ENCODE data around the gene OTOF. TPM values are rescaled to one million over a fixed set of nuclear protein-coding genes. Genes with fewer than 3 reads are reported as not detected.
A peak's percentile ranks its signal among the peaks of the same experiment; 100 is the strongest.

The OTOF gene
- polyA plus RNA-seq, 1 donor = 5.4 TPM

- Histone ChIP-seq H3K4me1 (ENCODE audit: control insufficient read depth, insufficient read depth, low read length) (peaks cover 6% of the 10 kb centered on the region), H3K27me3 (ENCODE audit: control insufficient read depth, insufficient read depth, low read length) (no peaks in the 10 kb centered on the region), H3K36me3 (ENCODE audit: control insufficient read depth, insufficient read depth, low read length) (no peaks in the 10 kb centered on the region), H3K9me3 (ENCODE audit: control insufficient read depth, low read depth, low read length) (no peaks in the 10 kb centered on the region), H3K27ac (ENCODE audit: low read length) (no peak overlapping the region), H3K4me3 (ENCODE audit: low read length) (no peak overlapping the region)
- DNase-seq = no peak
- WGBS (ENCODE audit: insufficient coverage, low lambda C conversion rate) = no CpG with 5 or more reads among the region's 20 CpGs
These were observed 10.7 kb upstream of the OTOF start for GRCh38 chr2:26488463-26489212.

- H3K4me1 ChIP-seq (ENCODE audit: control insufficient read depth, insufficient read depth, low read length) = peaks cover 12% of the 10 kb centered on the region
- H3K4me3 ChIP-seq (ENCODE audit: low read length) = no peak overlapping the region
- H3K9me3 ChIP-seq (ENCODE audit: control insufficient read depth, low read depth, low read length) = no peaks in the 10 kb centered on the region
- no peak for DNase-seq
- H3K27ac ChIP-seq (ENCODE audit: low read length) = no peak overlapping the region
- no peaks in the 10 kb centered on the region for H3K27me3 ChIP-seq (ENCODE audit: control insufficient read depth, insufficient read depth, low read length)
- no CpG with 5 or more reads among the region's 5 CpGs for WGBS (ENCODE audit: insufficient coverage, low lambda C conversion rate)
- no peaks in the 10 kb centered on the region for H3K36me3 ChIP-seq (ENCODE audit: control insufficient read depth, insufficient read depth, low read length)
These were observed 9.3 kb upstream of the OTOF start for GRCh38 chr2:26487192-26487591.

- no peak for DNase-seq
- Histone ChIP-seq H3K4me1 (ENCODE audit: control insufficient read depth, insufficient read depth, low read length) (peaks cover 16% of the 10 kb centered on the region), H3K9me3 (ENCODE audit: control insufficient read depth, low read depth, low read length) (no peaks in the 10 kb centered on the region), H3K27ac (ENCODE audit: low read length) (no peak overlapping the region), H3K27me3 (ENCODE audit: control insufficient read depth, insufficient read depth, low read length) (no peaks in the 10 kb centered on the region), H3K4me3 (ENCODE audit: low read length) (no peak overlapping the region), H3K36me3 (ENCODE audit: control insufficient read depth, insufficient read depth, low read length) (no peaks in the 10 kb centered on the region)
- no CpG with 5 or more reads among the region's 3 CpGs for WGBS (ENCODE audit: insufficient coverage, low lambda C conversion rate)
These were observed 8.9 kb upstream of the OTOF start for GRCh38 chr2:26486789-26487188.

GRCh38 chr2:26485725-26486418 lies 7.9 kb upstream of the OTOF start:
- H3K4me1 ChIP-seq (ENCODE audit: control insufficient read depth, insufficient read depth, low read length) = peaks cover 25% of the 10 kb centered on the region
- H3K4me3 ChIP-seq (ENCODE audit: low read length) = no peak overlapping the region
- no peaks in the 10 kb centered on the region for H3K36me3 ChIP-seq (ENCODE audit: control insufficient read depth, insufficient read depth, low read length)
- H3K27me3 ChIP-seq (ENCODE audit: control insufficient read depth, insufficient read depth, low read length) = no peaks in the 10 kb centered on the region
- WGBS (ENCODE audit: insufficient coverage, low lambda C conversion rate) = 100% methylated on average over 3 of the region's 8 CpGs
- no peaks in the 10 kb centered on the region for H3K9me3 ChIP-seq (ENCODE audit: control insufficient read depth, low read depth, low read length)
- H3K27ac ChIP-seq (ENCODE audit: low read length) = no peak overlapping the region
- DNase-seq = no peak

GRCh38 chr2:26485099-26485498 lies 7.2 kb upstream of the OTOF start:
- no peaks in the 10 kb centered on the region for H3K27me3 ChIP-seq (ENCODE audit: control insufficient read depth, insufficient read depth, low read length)
- no peak for DNase-seq
- H3K9me3 ChIP-seq (ENCODE audit: control insufficient read depth, low read depth, low read length) = peaks cover 2% of the 10 kb centered on the region
- H3K27ac ChIP-seq (ENCODE audit: low read length) = no peak overlapping the region
- H3K4me1 ChIP-seq (ENCODE audit: control insufficient read depth, insufficient read depth, low read length) = peaks cover 33% of the 10 kb centered on the region
- H3K36me3 ChIP-seq (ENCODE audit: control insufficient read depth, insufficient read depth, low read length) = no peaks in the 10 kb centered on the region
- no peak overlapping the region for H3K4me3 ChIP-seq (ENCODE audit: low read length)
- 100% methylated on average over 1 of the region's 2 CpGs for WGBS (ENCODE audit: insufficient coverage, low lambda C conversion rate)

GRCh38 chr2:26484579-26484978 lies 6.7 kb upstream of the OTOF start:
- DNase-seq = no peak
- no peak overlapping the region for H3K4me3 ChIP-seq (ENCODE audit: low read length)
- no CpG with 5 or more reads among the region's 4 CpGs for WGBS (ENCODE audit: insufficient coverage, low lambda C conversion rate)
- H3K27me3 ChIP-seq (ENCODE audit: control insufficient read depth, insufficient read depth, low read length) = no peaks in the 10 kb centered on the region
- peaks cover 38% of the 10 kb centered on the region for H3K4me1 ChIP-seq (ENCODE audit: control insufficient read depth, insufficient read depth, low read length)
- no peaks in the 10 kb centered on the region for H3K36me3 ChIP-seq (ENCODE audit: control insufficient read depth, insufficient read depth, low read length)
- peaks cover 2% of the 10 kb centered on the region for H3K9me3 ChIP-seq (ENCODE audit: control insufficient read depth, low read depth, low read length)
- H3K27ac ChIP-seq (ENCODE audit: low read length) = no peak overlapping the region

- Histone ChIP-seq H3K4me3 (ENCODE audit: low read length) (no peak overlapping the region), H3K27me3 (ENCODE audit: control insufficient read depth, insufficient read depth, low read length) (no peaks in the 10 kb centered on the region), H3K27ac (ENCODE audit: low read length) (no peak overlapping the region), H3K4me1 (ENCODE audit: control insufficient read depth, insufficient read depth, low read length) (peaks cover 43% of the 10 kb centered on the region), H3K36me3 (ENCODE audit: control insufficient read depth, insufficient read depth, low read length) (no peaks in the 10 kb centered on the region), H3K9me3 (ENCODE audit: control insufficient read depth, low read depth, low read length) (peaks cover 2% of the 10 kb centered on the region)
- WGBS (ENCODE audit: insufficient coverage, low lambda C conversion rate) = no CpG with 5 or more reads among the region's 13 CpGs
- DNase-seq = peak; percentile 48 to 70
These were observed 6.1 kb upstream of the OTOF start for GRCh38 chr2:26483957-26484565.

- DNase-seq = no peak
- no CpG with 5 or more reads among the region's 11 CpGs for whole genome bisulfite sequencing (ENCODE audit: insufficient coverage, low lambda C conversion rate)
- H3K4me1 ChIP-seq (ENCODE audit: control insufficient read depth, insufficient read depth, low read length) = peaks cover 43% of the 10 kb centered on the region
- peaks cover 2% of the 10 kb centered on the region for H3K9me3 ChIP-seq (ENCODE audit: control insufficient read depth, low read depth, low read length)
- H3K36me3 ChIP-seq (ENCODE audit: control insufficient read depth, insufficient read depth, low read length) = no peaks in the 10 kb centered on the region
- H3K27me3 ChIP-seq (ENCODE audit: control insufficient read depth, insufficient read depth, low read length) = no peaks in the 10 kb centered on the region
- no peak overlapping the region for H3K4me3 ChIP-seq (ENCODE audit: low read length)
- no peak overlapping the region for H3K27ac ChIP-seq (ENCODE audit: low read length)
These were observed 5.6 kb upstream of the OTOF start for GRCh38 chr2:26483516-26483915.

GRCh38 chr2:26483027-26483326 lies 5.1 kb upstream of the OTOF start:
- Histone ChIP-seq H3K36me3 (ENCODE audit: control insufficient read depth, insufficient read depth, low read length) (no peaks in the 10 kb centered on the region), H3K4me1 (ENCODE audit: control insufficient read depth, insufficient read depth, low read length) (peaks cover 43% of the 10 kb centered on the region), H3K4me3 (ENCODE audit: low read length) (no peak overlapping the region), H3K27ac (ENCODE audit: low read length) (no peak overlapping the region), H3K27me3 (ENCODE audit: control insufficient read depth, insufficient read depth, low read length) (no peaks in the 10 kb centered on the region), H3K9me3 (ENCODE audit: control insufficient read depth, low read depth, low read length) (peaks cover 2% of the 10 kb centered on the region)
- WGBS (ENCODE audit: insufficient coverage, low lambda C conversion rate) = no CpG with 5 or more reads among the region's 11 CpGs
- DNase-seq = no peak

- H3K4me3 ChIP-seq (ENCODE audit: low read length) = no peak overlapping the region
- H3K9me3 ChIP-seq (ENCODE audit: control insufficient read depth, low read depth, low read length) = peaks cover 2% of the 10 kb centered on the region
- no peaks in the 10 kb centered on the region for H3K27me3 ChIP-seq (ENCODE audit: control insufficient read depth, insufficient read depth, low read length)
- H3K36me3 ChIP-seq (ENCODE audit: control insufficient read depth, insufficient read depth, low read length) = no peaks in the 10 kb centered on the region
- peaks cover 43% of the 10 kb centered on the region for H3K4me1 ChIP-seq (ENCODE audit: control insufficient read depth, insufficient read depth, low read length)
- WGBS (ENCODE audit: insufficient coverage, low lambda C conversion rate) = 87% methylated on average over 6 of the region's 30 CpGs
- DNase-seq = no peak
- H3K27ac ChIP-seq (ENCODE audit: low read length) = no peak overlapping the region
These were observed 4.5 kb upstream of the OTOF start for GRCh38 chr2:26482211-26483026.

Measured in large intestine (tissue), 3 donors.